LNCaP clone FGC (cell line): ENCODE data around the gene SPDYE5.

Experiments
- DNase-seq: peaks from one replicate; pipeline ENCODE4 v3.0.0-alpha.2; 2011; ENCODE audit warnings: low read depth
- H3K4me3 ChIP-seq: 2 replicates; pipeline ENCODE4 v1.5.1; 2011; ENCODE audit warnings: mild to moderate bottlenecking, low read depth, low read length, control low read depth
- TF ChIP-seq, protein P1 (sequence below): IDR thresholded peaks from 2 replicates; pipeline ENCODE4 v1.5.1; 2012; ENCODE audit warnings: mild to moderate bottlenecking; ENCODE audit not compliant: control insufficient read depth, insufficient read depth; ENCODE audit errors: extremely low read depth

The SPDYE5 gene

DNA sequence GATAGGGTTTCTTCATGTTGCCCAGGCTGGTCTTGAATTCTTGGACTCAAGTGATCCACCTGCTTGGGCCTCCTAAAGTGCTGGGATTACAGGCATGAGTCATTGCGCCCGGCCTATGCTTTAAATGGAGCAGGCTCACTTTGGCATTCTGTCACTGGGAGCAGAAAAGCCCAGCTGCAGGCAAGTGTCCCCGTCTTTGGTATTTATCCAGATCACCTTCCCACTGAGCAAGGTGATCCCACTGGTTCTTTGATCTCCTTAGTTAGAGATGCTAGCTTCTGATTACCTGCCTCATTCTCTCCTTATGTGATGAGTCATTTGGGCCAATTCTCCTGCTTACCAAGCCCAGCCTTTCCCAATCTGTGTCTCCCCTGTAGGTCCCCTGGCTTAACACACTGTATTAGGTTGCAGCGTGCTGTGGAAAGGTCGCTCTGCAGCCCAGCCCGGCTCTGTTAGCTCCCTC lies 39.3 kb downstream of the SPDYE5 start:
- TF ChIP-seq, protein P1, sequence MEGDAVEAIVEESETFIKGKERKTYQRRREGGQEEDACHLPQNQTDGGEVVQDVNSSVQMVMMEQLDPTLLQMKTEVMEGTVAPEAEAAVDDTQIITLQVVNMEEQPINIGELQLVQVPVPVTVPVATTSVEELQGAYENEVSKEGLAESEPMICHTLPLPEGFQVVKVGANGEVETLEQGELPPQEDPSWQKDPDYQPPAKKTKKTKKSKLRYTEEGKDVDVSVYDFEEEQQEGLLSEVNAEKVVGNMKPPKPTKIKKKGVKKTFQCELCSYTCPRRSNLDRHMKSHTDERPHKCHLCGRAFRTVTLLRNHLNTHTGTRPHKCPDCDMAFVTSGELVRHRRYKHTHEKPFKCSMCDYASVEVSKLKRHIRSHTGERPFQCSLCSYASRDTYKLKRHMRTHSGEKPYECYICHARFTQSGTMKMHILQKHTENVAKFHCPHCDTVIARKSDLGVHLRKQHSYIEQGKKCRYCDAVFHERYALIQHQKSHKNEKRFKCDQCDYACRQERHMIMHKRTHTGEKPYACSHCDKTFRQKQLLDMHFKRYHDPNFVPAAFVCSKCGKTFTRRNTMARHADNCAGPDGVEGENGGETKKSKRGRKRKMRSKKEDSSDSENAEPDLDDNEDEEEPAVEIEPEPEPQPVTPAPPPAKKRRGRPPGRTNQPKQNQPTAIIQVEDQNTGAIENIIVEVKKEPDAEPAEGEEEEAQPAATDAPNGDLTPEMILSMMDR, result no peak
- DNase-seq, result no peak
- H3K4me3 ChIP-seq, result no peak overlapping the region

DNA sequence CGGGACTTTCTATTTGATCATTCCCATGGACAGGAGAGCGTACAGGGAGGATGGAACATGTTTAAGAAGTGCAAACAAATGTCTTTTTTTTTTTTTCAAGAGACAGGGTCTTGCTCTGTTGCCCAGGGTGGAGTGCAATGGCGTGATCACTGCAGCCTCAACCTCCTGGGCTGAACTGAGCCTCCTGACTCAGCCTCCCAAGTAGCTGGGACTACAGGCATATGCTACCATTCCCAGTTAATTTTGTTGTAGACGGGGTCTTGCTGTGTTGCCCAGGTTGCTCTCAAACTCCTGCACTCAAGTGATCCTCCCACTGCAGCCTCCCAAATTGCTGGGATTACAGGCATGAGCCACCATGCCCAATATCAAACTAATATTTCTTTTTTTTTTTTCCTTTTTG lies 40.5 kb downstream of the SPDYE5 start:
- TF ChIP-seq, protein P1, result no peak
- no peak for DNase-seq
- H3K4me3 ChIP-seq, result no peak overlapping the region

DNA sequence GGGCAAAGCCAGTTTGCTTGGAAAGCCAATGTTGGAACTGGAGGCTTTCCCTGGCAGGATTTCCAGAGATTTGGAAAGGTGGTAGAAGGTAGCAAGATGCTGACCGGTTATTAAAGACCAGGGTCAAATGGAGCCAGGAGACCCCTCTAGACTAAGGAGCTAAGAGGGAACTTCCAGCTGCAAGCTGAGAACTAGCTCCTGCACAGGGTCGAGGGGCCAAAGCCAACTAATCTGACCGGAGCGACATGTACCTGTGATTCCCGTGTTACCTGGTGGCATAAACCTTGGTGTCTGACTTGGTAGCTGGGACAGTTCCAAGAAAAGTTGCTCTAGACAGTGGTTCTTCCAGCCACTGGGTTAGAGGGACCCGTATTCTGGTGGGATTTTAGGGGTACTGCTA lies 41.8 kb downstream of the SPDYE5 start:
- DNase-seq, result no peak
- no peak overlapping the region for H3K4me3 ChIP-seq
- TF ChIP-seq, protein P1, result no peak

DNA sequence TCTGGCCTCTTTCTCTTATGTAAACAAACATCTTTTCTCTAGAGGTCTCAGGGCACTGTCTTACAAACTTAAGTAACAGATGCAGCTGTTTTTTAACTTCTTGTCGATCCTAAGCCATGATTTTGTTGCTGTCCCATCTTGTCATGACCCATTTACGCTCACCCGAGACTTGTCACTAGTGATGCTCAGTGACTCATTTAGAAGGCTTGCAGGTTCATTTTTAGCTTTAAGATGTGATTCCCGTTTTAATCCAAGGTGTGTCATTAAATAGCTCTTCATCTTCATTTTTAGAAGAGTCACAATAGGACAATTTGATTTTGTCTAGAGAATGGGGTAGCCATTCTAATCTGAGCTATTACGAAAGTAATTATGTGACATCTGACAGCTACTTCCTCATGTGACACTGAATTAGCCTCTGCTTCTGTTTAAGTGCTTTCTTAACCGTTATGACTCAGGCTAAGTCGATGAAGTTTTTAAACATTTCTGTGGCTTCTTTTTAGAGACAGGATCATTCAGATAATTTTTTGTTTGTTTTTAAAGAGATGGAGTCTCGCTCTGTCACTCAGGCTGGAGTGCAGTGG lies 42.7 kb downstream of the SPDYE5 start:
- no peak overlapping the region for H3K4me3 ChIP-seq
- DNase-seq, result no peak
- TF ChIP-seq, protein P1, result no peak

DNA sequence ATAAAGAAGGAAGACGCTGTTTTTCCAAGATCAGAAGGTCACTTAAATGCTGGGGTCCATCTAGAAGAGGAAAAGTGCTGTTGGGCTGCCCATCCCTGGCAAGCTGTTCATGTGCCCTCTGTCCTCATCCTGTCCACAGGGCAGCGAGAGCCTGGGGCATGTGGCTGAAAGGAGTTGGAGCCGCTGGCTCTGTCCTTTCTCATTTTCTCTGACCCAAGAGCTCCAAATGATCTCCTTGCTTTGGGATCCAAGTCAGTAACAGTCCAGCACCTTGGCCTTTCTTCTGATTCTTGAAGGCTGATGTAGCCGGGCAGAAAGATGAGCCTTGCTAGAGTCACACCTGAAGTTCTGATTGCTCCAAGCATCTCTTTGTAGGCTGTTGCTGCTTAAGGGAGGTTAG lies 44.4 kb downstream of the SPDYE5 start:
- no peak for DNase-seq
- TF ChIP-seq, protein P1, result no peak
- H3K4me3 ChIP-seq, result no peak overlapping the region

DNA sequence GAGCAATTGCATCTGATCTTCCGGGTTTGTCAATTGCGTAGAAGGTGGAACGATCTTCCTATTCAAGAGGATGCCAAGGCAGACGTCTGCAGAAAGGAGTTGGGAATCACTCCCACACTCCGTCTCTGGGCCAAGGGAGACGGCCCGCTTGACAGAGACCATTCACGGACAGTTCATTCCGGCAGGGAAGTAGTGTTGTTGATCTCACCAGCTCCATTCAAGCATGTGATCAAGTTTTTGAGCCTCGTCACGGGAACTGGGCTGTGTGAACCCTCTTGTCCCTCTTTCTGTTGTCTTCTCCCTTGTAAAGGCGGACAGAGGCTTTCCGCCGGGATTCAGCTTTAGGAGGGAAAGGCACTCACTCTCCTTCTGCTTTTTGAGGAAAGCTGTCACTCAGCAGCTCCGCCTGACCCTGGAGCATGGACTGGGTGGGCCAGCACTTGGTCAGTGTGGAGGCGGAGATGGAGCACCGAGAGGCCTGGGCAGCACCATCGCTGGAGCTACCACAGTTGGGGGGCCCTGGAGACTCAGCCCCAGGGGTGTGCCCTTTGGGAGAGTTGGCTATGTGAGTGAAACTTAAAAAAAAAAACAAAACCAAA lies 44.9 kb downstream of the SPDYE5 start:
- H3K4me3 ChIP-seq, result no peak overlapping the region
- TF ChIP-seq, protein P1, result no peak
- no peak for DNase-seq

DNA sequence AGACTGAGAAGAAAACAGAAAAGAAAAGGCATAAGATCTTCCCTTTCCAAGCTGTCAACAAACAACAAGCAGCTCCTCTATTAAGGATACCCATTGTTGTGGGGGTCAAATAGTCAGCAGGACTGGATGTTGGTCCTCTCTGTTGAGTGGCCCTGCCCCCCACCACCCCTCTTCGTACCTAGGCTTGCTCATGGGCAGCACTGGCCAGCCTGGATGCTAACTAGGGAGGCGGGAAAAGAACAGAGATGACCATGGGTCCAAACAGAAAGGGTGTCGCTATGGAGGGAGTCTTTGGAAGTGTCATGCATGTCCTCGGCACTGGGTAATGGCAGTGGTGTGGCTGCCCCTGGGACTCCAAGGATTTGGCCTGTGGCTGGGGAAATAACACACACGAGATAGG lies 45.6 kb downstream of the SPDYE5 start:
- H3K4me3 ChIP-seq, result no peak overlapping the region
- TF ChIP-seq, protein P1, result no peak
- DNase-seq, result no peak
